Testis (tissue), 2 donors: ENCODE measurements around the gene OR2D2.

ENCODE experiments used
- POLR2A ChIP-seq: fragments of 450-650 bp; IDR thresholded peaks from one replicate; pipeline ENCODE4 v1.6.1; 2017; ENCODE audit warnings: antibody characterized with exemption, mild to moderate bottlenecking, moderate library complexity
- TF ChIP-seq, protein P1 (sequence below), 3 experiments: fragments of 450-650 bp in 2 of 3; fragments of 200-600 bp in 1 of 3; sonication (generic) in 1 of 3; IDR thresholded peaks; one replicate each; pipeline ENCODE4 v1.5.1; 2016 to 2019; ENCODE audit warnings: antibody characterized with exemption in 3 of 3, mild to moderate bottlenecking in 2 of 3, moderate library complexity in 1 of 3

DNA sequence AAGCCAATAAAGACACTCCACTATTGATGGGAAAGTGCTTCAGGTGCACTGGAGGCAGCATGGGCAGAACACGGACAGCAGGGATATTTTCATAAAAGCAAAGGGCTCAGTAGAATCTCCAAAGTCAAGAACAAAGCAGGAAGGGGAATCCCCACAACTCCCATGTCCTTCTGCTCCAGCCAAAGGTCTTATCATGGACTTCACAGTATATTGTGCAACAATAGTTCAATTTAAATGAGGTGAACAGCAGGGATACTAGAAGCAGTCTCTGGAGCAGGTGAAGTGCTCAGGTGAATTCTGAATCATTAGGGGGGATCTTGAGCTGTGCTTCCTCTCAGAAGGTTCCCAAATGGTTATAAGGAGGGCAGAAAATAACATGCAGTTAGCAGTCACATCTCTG lies 6.6 kb upstream of the OR2D2 start:
- TF ChIP-seq, protein P1, sequence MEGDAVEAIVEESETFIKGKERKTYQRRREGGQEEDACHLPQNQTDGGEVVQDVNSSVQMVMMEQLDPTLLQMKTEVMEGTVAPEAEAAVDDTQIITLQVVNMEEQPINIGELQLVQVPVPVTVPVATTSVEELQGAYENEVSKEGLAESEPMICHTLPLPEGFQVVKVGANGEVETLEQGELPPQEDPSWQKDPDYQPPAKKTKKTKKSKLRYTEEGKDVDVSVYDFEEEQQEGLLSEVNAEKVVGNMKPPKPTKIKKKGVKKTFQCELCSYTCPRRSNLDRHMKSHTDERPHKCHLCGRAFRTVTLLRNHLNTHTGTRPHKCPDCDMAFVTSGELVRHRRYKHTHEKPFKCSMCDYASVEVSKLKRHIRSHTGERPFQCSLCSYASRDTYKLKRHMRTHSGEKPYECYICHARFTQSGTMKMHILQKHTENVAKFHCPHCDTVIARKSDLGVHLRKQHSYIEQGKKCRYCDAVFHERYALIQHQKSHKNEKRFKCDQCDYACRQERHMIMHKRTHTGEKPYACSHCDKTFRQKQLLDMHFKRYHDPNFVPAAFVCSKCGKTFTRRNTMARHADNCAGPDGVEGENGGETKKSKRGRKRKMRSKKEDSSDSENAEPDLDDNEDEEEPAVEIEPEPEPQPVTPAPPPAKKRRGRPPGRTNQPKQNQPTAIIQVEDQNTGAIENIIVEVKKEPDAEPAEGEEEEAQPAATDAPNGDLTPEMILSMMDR (IDR thresholded peaks at IDR 0.05), result no peak
- TF ChIP-seq POLR2A, result no peak
